Sciatic nerve (tissue), 2 donors: Measurements from ENCODE around the gene PSMC6. TPM values are rescaled to one million over a fixed set of nuclear protein-coding genes. Genes with fewer than 3 reads are reported as not detected.

Source experiments
- ATAC-seq: fragments of 200-7000 bp; cut with Tn5 transposase; one replicate; pipeline ENCODE4 v1.9.1; 2020; ENCODE audit warnings: mild to moderate bottlenecking, moderate library complexity
- DNase-seq: peaks from one replicate; pipeline ENCODE4 v3.0.0-alpha.2; 2020; ENCODE audit warnings: low spot score
- intact Hi-C: fragments of 100-400 bp; cut with DNase I; formaldehyde crosslinking; loops from one replicate; pipeline ENCODE4 v1.14.2; 2022
- total RNA-seq: library from RNA; stranded (reverse); fragmentation: NEBNext Ultra II Directional; extraction: Animal tissue kit (Norgen Biotek cat#: 25700); gene quantifications from one replicate; pipeline ENCODE4 v1.2.1, GENCODE V29; 2021
- donor health status: DM: no; HTN: no; CAD: no.
- donor health status: DM: no; HTN: no; CAD: no.

Gene PSMC6
- total RNA-seq = 79.1 TPM

DNA sequence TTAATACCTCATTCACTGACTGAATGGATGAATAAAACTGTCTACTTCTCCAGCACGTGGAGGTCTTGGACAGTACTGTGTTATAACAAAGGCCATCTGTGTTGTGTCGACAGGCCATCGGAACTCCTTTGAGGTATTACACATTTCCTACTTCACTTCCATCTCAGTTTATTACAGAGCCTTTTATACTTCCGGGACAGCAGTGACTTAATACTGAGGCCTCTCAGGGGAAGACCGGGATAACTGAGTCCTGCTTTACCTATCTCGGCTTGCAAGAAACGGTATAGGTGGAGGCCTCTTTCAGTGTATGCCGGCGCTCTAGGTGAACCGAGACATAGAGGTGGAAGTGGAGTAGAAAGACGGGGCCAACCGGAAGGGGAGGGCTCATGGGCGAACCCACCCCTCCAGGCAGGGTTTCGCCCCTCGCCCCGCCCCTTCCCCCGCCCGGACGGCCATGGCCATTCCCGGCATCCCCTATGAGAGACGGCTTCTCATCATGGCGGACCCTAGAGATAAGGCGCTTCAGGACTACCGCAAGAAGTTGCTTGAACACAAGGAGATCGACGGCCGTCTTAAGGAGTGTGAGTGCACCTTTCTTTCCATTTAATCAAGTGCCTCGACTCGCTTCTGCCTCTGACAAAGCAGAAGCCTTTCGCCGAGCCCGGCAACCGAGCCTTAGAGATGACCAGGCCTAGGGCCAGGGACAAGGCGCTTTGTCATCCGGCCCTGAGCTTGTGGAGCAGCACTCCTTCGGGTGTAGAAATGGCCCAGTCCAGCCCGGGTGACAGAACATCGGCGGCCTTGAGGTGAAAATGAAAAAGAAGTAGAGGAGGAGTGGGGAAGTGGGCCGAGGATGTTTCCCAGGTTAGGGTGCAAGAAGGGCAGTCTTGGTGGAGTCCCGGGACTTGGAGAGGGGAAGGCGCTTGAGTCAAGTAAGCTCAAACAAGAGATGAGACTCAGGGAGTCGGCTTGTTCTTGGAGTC, at the start of gene PSMC6:
PSMC6 (plus strand) TSS at position 477 of the 983 bp plus-strand sequence; CDS start at position 497, 20 bp downstream.
- DNase-seq = peak; percentile 97
- ATAC-seq = peak; percentile 100
- intact Hi-C loops = no loop called here

DNA sequence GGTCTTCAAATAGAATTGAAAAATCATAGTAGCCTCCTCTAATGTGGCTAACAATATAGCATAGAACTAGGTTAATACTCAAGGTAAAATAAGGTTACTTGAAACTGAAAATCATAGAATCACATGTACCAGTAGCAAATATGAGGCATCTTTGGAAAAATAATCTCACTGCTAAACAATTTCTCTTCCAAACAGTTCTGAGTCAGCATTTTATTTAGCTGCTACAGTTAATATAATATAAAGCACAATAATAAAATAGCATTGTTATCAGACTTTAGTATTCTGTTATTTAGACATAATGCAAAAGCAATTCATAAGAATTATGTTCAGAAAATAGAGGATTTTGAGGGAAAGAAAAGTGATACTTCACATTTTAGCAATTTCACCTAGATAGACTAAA, 46.7 kb upstream of the PSMC6 start:
- DNase-seq (no peak), ATAC-seq (no peak)
- intact Hi-C loops = no loop called here

- intact Hi-C loops = no loop called here
- ATAC-seq (no peak), DNase-seq (no peak)
Measured at GRCh38 chr14:52660832-52661231, 46.2 kb upstream of the PSMC6 start.

DNA sequence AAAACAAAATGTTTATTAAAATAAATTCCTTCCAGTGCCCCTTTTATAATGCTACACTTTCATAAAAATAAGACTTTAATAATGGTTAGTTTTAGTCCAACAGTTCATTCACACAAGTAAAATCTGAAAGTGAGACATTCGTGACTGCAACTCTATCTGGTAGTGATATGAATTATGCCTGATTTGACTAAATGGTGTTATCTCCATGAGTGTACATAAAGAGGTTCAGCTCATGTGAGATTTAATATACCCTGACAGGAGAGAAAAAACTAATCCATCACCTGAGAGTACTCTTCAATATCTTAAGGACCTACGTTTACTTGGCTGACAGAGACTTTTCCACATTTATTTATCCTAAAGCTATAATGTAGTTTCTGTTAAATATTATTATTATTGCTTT, 45.7 kb upstream of the PSMC6 start:
- intact Hi-C loops = no loop called here

GRCh38 chr14:52663850-52664249, 43.1 kb upstream of the PSMC6 start:
- ATAC-seq (no peak), DNase-seq (no peak)
- intact Hi-C loops = no loop called here

More for the DNA sequence above, 45.7 kb upstream of the PSMC6 start:
- DNase-seq (no peak), ATAC-seq (no peak)

- ATAC-seq = no peak
- intact Hi-C loops = no loop called here
- no peak for DNase-seq
Measured at GRCh38 chr14:52678591-52678990, 28.4 kb upstream of the PSMC6 start.

DNA sequence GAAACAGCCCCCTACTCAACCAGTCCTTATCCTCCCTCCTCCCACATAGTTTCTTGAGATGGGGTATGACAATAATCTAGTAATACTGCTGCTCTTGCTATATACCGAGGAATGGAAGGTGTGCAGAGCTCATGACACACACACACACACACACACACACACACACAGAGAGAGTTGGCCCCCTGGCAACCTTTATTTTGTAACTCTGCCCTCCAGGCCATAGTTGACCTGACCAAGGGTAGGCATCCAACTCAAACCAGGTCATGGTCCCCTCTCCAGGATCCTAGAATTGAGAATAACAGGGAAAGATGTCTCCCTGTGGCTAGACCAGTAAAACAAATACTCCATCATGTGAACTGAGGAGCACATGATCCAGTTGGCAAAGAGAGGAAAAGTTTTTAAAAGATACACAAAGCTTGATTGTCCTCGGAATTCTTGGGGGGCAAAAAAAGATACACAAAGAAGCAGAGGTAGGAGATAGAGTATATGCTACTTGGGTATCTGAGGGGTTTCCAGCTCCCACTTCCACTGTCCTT, 22.9 kb upstream of the PSMC6 start:
- DNase-seq = no peak
- ATAC-seq = no peak
- intact Hi-C loops = no loop called here

- ATAC-seq (no peak), DNase-seq (no peak)
- intact Hi-C loops = no loop called here
Measured at GRCh38 chr14:52686176-52686575, 20.8 kb upstream of the PSMC6 start.

- no peak for DNase-seq
- ATAC-seq = no peak
- intact Hi-C loops = no loop called here
Measured at GRCh38 chr14:52690983-52691760, 15.8 kb upstream of the PSMC6 start.

- intact Hi-C loops = no loop called here
- ATAC-seq (no peak), DNase-seq (no peak)
Measured at GRCh38 chr14:52692248-52692962, 14.6 kb upstream of the PSMC6 start.

DNA sequence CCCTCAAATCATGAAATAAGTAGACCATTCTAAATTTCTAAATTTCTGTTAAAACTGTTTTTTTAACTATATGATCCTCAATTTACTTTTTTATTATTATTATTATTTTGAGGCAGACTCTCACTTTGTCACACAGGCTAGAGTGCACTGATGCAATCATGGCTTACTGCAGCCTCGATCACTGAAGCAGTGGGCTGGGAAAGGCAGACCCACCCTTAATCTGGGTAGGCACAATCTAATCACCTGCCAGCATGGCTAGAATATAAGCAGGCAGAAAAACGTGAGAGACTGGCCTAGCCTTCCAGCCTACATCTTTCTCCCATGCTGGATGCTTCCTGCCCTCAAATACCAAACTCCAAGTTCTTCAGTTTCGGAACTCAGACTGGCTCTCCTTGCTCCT, 14.0 kb upstream of the PSMC6 start:
- ATAC-seq = no peak
- DNase-seq = no peak
- intact Hi-C loops = no loop called here

- DNase-seq = no peak
- intact Hi-C loops = no loop called here
- ATAC-seq = no peak
Measured at GRCh38 chr14:52693532-52693931, 13.5 kb upstream of the PSMC6 start.

DNA sequence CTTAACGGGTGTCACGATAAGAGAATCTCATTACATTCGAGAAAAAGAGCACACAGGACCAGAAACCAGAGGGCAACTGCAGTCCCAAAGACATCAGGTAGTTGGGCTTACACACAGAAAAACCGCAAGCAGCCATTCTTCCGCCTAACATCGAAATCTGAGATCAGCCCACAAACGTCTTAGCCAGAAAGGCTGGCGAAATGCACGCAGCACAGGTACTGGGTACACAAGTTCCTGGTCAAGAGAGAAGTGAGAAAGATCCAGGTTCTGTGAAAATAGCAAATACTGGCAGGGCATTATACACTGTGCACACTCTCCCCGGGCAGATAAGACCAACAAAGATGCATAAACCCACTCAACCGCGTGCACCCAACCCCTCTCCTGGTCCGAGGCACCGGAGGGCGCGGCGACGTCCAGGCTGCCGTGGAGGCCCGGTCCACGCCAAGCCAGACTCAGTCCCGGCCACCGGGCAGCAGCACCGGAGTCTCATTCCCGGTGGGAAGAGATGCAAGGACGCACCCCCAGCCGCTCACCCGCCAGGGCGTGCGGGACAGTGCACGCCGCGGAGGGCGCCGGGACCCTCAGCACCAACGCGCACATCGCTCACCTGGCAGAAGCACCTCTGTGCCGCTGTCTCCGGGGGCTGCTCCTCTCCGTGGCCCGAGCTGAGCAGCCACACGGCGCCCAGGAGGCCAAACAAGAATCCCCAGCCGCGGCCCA, 12.1 kb upstream of the PSMC6 start:
- DNase-seq (no peak), ATAC-seq (peak; percentile 43)
- intact Hi-C loops = no loop called here

DNA sequence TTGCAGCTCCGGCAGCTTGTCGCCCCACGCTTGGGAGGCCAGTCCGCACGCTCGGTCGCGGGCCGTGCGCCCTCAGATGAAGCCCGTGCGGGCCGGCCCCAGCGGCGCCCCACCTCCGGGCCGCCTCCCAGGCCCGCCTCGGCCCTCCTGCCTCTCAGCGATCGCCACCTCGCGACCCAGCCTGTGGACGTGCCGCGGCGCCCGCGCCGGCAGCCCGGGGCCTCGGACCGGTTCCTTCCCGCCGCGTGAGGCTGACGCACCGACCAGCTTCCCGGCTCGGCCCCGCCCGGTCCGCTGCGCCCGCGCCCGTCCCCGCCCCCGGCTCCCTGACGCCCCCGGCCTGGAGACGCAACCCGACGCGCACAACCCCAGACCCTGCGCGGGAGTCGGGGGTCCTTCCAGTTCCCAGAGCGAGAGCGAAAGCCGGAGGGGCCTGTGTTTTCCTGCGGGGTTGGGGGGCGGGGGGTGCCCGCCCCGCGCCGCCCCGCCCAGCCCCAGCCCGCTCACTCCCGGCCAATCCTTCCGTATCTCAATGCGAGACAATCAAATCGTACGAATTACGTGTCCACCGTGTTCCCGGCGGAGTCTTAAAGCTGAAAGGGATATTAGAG, 11.4 kb upstream of the PSMC6 start, which contains the start of gene ERO1A:
ERO1A (minus strand) TSS at position 78 of the 611 bp plus-strand sequence; CDS start at position 1, 77 bp downstream.
- peak; percentile 91 for DNase-seq
- peak; percentile 91 for ATAC-seq
- intact Hi-C loops = no loop called here

GRCh38 chr14:52700701-52701172, 6.3 kb upstream of the PSMC6 start:
- intact Hi-C loops = no loop called here
- DNase-seq (no peak), ATAC-seq (no peak)

DNA sequence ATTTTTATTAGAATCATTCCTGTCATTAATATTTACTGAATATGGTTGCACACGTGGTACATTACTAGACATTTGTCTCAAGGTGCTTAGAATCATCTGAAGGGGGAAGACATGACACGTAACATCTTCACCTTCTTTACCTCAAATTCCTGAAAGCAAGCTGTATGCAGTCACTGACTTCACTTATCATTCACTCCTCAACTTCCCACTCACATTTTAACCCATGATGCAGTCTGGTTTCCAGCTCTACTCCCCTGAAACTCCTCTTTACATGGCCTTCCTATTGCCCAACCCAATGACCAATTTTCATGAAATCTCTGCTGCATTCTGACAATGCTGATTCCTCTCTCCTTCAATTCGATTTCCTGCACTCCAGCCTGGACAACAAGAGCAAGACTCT, 5.8 kb upstream of the PSMC6 start:
- intact Hi-C loops = no loop called here
- ATAC-seq = no peak
- DNase-seq = no peak

DNA sequence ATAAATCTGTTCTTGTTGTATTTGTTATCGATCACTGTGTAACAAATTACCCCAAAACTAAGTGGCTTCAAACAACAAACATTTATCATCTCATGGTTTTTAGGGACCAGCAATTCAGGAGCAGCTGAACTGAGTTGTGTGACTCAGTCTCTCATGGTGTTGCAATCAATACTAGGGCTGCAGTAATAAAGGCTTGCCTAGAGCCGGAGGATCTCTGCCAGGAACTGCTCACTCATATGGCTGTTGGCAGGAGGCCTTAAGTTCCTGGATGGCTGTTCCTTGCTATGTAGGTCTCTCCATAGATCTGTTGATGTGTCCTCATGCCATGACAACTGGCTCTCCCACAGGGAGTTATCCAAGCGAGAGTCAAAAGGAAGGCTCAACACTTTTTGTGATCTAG, 3.8 kb upstream of the PSMC6 start:
- intact Hi-C loops = no loop called here
- ATAC-seq = no peak
- no peak for DNase-seq

DNA sequence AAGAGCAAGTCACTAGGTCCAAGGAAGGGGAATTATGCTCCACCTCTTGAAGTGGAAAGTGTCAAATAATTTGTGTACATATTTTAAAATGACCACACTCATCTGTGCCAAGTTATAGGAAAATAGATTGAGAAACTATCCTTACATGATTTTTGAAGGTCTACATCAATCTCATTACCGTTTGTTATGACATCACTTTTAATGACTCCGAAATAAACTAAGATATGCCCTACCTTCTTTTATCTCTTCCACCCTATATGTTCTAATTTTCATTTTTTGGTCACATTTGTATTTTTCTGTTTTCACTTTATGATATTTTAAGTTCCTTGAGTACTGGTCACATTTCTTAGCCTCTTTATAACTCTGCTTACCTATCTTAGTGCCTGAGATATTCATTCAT, 3.3 kb upstream of the PSMC6 start:
- DNase-seq = no peak
- no peak for ATAC-seq
- intact Hi-C loops = no loop called here
